Posterior vena cava (tissue), 2 donors: ENCODE results near the gene FN1. TPM values are rescaled to one million over a fixed set of nuclear protein-coding genes. Genes with fewer than 3 reads are reported as not detected.

ENCODE experiments used
- DNase-seq: peaks from one replicate; pipeline ENCODE4 v3.0.0-alpha.2; 2020; ENCODE audit warnings: low spot score
- intact Hi-C, 2 donors: fragments of 100-400 bp; cut with DNase I; formaldehyde crosslinking; loops; one replicate each; pipeline versions ENCODE4 v1.14.1 to v1.14.2; 2022 to 2023
- total RNA-seq, 2 donors: library from RNA; stranded (reverse); fragmentation: NEBNext Ultra II Directional; extraction: Animal tissue kit (Norgen Biotek cat#: 25700); gene quantifications; one replicate each; pipeline ENCODE4 v1.2.1, GENCODE V29; 2021
- donor health status: DM: yes; HTN: yes; CAD: no.
- donor health status: DM: yes; HTN: yes; CAD: no.

The FN1 gene
- total RNA-seq, 2 donors from 2014 or later, result 2,588 to 3,239 TPM

- DNase-seq, result no peak
- intact Hi-C loops, result no loop called here
Measured at GRCh38 chr2:215450188-215451011, 14.5 kb upstream of the FN1 start.

GRCh38 chr2:215447673-215448081, 11.8 kb upstream of the FN1 start:
- no peak for DNase-seq
- intact Hi-C loops, result loop anchor here in 1 of 2 donors (10.0 kb wide), 1 partner anchor 467 kb away; no protein-coding TSS in a partner anchor

- no peak for DNase-seq
- intact Hi-C loops, result loop anchor here in 1 of 2 donors (10.0 kb wide), 1 partner anchor 468 kb away; no protein-coding TSS in a partner anchor
Measured at GRCh38 chr2:215447056-215447455, 11.2 kb upstream of the FN1 start.

- intact Hi-C loops, result loop anchor here in 1 of 2 donors (10.0 kb wide), 1 partner anchor 472 kb away; no protein-coding TSS in a partner anchor
- no peak for DNase-seq
Measured at GRCh38 chr2:215442401-215442787, 6.5 kb upstream of the FN1 start.

- intact Hi-C loops, result loop anchor here in 1 of 2 donors (10.0 kb wide), 1 partner anchor 473 kb away; no protein-coding TSS in a partner anchor
Measured at GRCh38 chr2:215441560-215442400, 5.9 kb upstream of the FN1 start.

GRCh38 chr2:215439980-215440512, 4.2 kb upstream of the FN1 start:
- no peak for DNase-seq
- intact Hi-C loops, result loop anchor here in 1 of 2 donors (10.0 kb wide), 1 partner anchor 475 kb away; no protein-coding TSS in a partner anchor

More at GRCh38 chr2:215441560-215442400, 5.9 kb upstream of the FN1 start:
- DNase-seq, result no peak

- intact Hi-C loops, result no loop called here
- DNase-seq, result no peak
Measured at GRCh38 chr2:215439404-215439803, 3.5 kb upstream of the FN1 start.

GRCh38 chr2:215437614-215438013, 1.7 kb upstream of the FN1 start:
- intact Hi-C loops, result no loop called here

GRCh38 chr2:215436705-215437565, 1.1 kb upstream of the FN1 start:
- intact Hi-C loops, result no loop called here
- DNase-seq, result no peak

More at GRCh38 chr2:215437614-215438013, 1.7 kb upstream of the FN1 start:
- no peak for DNase-seq

- intact Hi-C loops, result no loop called here
- no peak for DNase-seq
Measured at GRCh38 chr2:215435280-215435869, 493 bp downstream of the FN1 start.

GRCh38 chr2:215434447-215435279, 1.2 kb downstream of the FN1 start:
- intact Hi-C loops, result no loop called here
- no peak for DNase-seq

GRCh38 chr2:215432759-215433594, 2.9 kb downstream of the FN1 start:
- no peak for DNase-seq
- intact Hi-C loops, result no loop called here

- intact Hi-C loops, result no loop called here
- no peak for DNase-seq
Measured at GRCh38 chr2:215431778-215432758, 3.8 kb downstream of the FN1 start.

GRCh38 chr2:215431290-215431689, 4.6 kb downstream of the FN1 start:
- no peak for DNase-seq
- intact Hi-C loops, result no loop called here

- intact Hi-C loops, result no loop called here
- no peak for DNase-seq
Measured at GRCh38 chr2:215430528-215431187, 5.2 kb downstream of the FN1 start.
